IgD-negative memory B cell (primary cell): ENCODE measurements around the gene AKT3. TPM values are rescaled to one million over a fixed set of nuclear protein-coding genes. Genes with fewer than 3 reads are reported as not detected.
"Not testable (repeated sequence)": the region's sequence is repeated elsewhere in the genome, so short reads cannot be mapped to it uniquely, and the experiment has no call there.

Source experiments
- H3K27ac Mint-ChIP-seq, 3 donors: one replicate each; pipeline ENCODE4 v1.8.0; 2020 to 2022; ENCODE audit warnings: mild to moderate bottlenecking in 3 of 3, mixed read lengths in 3 of 3, moderate library complexity in 1 of 3
- H3K27me3 Mint-ChIP-seq: one replicate; pipeline ENCODE4 v1.8.0; 2021; ENCODE audit warnings: mixed read lengths
- H3K36me3 Mint-ChIP-seq: one replicate; pipeline ENCODE4 v1.8.0; 2020; ENCODE audit warnings: mild to moderate bottlenecking, mixed read lengths
- H3K4me1 Mint-ChIP-seq, 3 donors: one replicate each; pipeline ENCODE4 v1.8.0; 2020 to 2022; ENCODE audit warnings: mixed read lengths in 3 of 3, mild to moderate bottlenecking in 1 of 3
- H3K4me3 Mint-ChIP-seq, 4 donors: one replicate each; pipeline ENCODE4 v1.8.0; 2020 to 2022; ENCODE audit warnings: mild to moderate bottlenecking in 4 of 4, mixed read lengths in 4 of 4, moderate library complexity in 3 of 4
- H3K9me3 Mint-ChIP-seq, 3 donors: one replicate each; pipeline ENCODE4 v1.8.0; 2020 to 2021; ENCODE audit warnings: mixed read lengths in 3 of 3, mild to moderate bottlenecking in 1 of 3
- polyA plus RNA-seq: library from polyadenylated mRNA; unstranded; fragments of 300-500 nt; fragmentation: Illumina TruSeq; gene quantifications from one replicate; pipeline ENCODE4 v1.2.3, GENCODE V29; 2021

Gene AKT3
- polyA plus RNA-seq, 1 donor from 2014 or later: 1.0 TPM

GRCh38 chr1:243849421-243850201 lies 432 bp downstream of the AKT3 start:
- Mint-ChIP-seq H3K27ac (peak overlapping the region; percentile 92 to 99 (median 98)), H3K27me3 (no peaks in the 10 kb centered on the region), H3K4me3 (peak overlapping the region; percentile 85 to 98 (median 97)), H3K9me3 (peaks cover 0 to 1% (median 0%) of the 10 kb centered on the region in 3 donors), H3K36me3 (peaks cover 1% of the 10 kb centered on the region), H3K4me1 (peaks cover 17 to 32% (median 32%) of the 10 kb centered on the region in 3 donors)

- Mint-ChIP-seq H3K9me3 (peaks cover 0 to 1% (median 0%) of the 10 kb centered on the region in 3 donors), H3K4me3 (peak overlapping the region; percentile 85 to 98 (median 97)), H3K4me1 (peaks cover 19 to 33% (median 32%) of the 10 kb centered on the region in 3 donors), H3K36me3 (peaks cover 3% of the 10 kb centered on the region), H3K27me3 (no peaks in the 10 kb centered on the region), H3K27ac (peak overlapping the region; percentile 92 to 99 (median 98))
These were observed 1.1 kb downstream of the AKT3 start for GRCh38 chr1:243848858-243849420.

GRCh38 chr1:243848165-243848857 lies 1.7 kb downstream of the AKT3 start:
- Mint-ChIP-seq H3K9me3 (peaks cover 0 to 2% (median 1%) of the 10 kb centered on the region in 3 donors), H3K36me3 (peaks cover 3% of the 10 kb centered on the region), H3K4me1 (peaks cover 19 to 34% (median 33%) of the 10 kb centered on the region in 3 donors), H3K4me3 (peak overlapping the region; percentile 85 to 98 (median 97)), H3K27me3 (no peaks in the 10 kb centered on the region), H3K27ac (peak overlapping the region; percentile 92 to 99 (median 98))

- Mint-ChIP-seq H3K27ac (peak overlapping the region in 1 of 3 donors; percentile 84), H3K36me3 (peaks cover 3% of the 10 kb centered on the region), H3K4me1 (peaks cover 21 to 44% (median 41%) of the 10 kb centered on the region in 3 donors), H3K27me3 (no peaks in the 10 kb centered on the region), H3K4me3 (peak overlapping the region in 1 of 4 donors; percentile 55), H3K9me3 (peaks cover 0 to 4% (median 1%) of the 10 kb centered on the region in 3 donors)
These were observed 3.3 kb downstream of the AKT3 start for GRCh38 chr1:243846761-243847160.

- Mint-ChIP-seq H3K9me3 (peaks cover 0 to 4% (median 1%) of the 10 kb centered on the region in 3 donors), H3K27ac (peak overlapping the region in 1 of 3 donors; percentile 76), H3K36me3 (peaks cover 3% of the 10 kb centered on the region), H3K4me3 (no peak overlapping the region), H3K27me3 (no peaks in the 10 kb centered on the region), H3K4me1 (peaks cover 15 to 40% (median 35%) of the 10 kb centered on the region in 3 donors)
These were observed 4.2 kb downstream of the AKT3 start for GRCh38 chr1:243845888-243846287.

- Mint-ChIP-seq H3K4me1 (peaks cover 15 to 40% (median 35%) of the 10 kb centered on the region in 3 donors), H3K4me3 (no peak overlapping the region), H3K27ac (peak overlapping the region in 1 of 3 donors; percentile 35), H3K9me3 (peaks cover 0 to 4% (median 1%) of the 10 kb centered on the region in 3 donors), H3K27me3 (no peaks in the 10 kb centered on the region), H3K36me3 (peaks cover 3% of the 10 kb centered on the region)
These were observed 5.9 kb downstream of the AKT3 start for GRCh38 chr1:243844186-243844585.

GRCh38 chr1:243842978-243843511 lies 7.0 kb downstream of the AKT3 start:
- Mint-ChIP-seq H3K27me3 (no peaks in the 10 kb centered on the region), H3K4me1 (peaks cover 15 to 32% (median 30%) of the 10 kb centered on the region in 3 donors), H3K4me3 (no peak overlapping the region), H3K27ac (peak overlapping the region in 1 of 3 donors; percentile 72), H3K9me3 (peaks cover 0 to 4% (median 0%) of the 10 kb centered on the region in 3 donors), H3K36me3 (peaks cover 3% of the 10 kb centered on the region)

- peaks cover 12 to 34% (median 31%) of the 10 kb centered on the region in 3 donors for H3K4me1 Mint-ChIP-seq
- H3K36me3 Mint-ChIP-seq: peaks cover 3% of the 10 kb centered on the region
- H3K9me3 Mint-ChIP-seq: peaks cover 0 to 4% (median 2%) of the 10 kb centered on the region in 3 donors
- no peak overlapping the region for H3K27ac Mint-ChIP-seq
- H3K27me3 Mint-ChIP-seq: no peaks in the 10 kb centered on the region
- H3K4me3 Mint-ChIP-seq: no peak overlapping the region
These were observed 7.9 kb downstream of the AKT3 start for GRCh38 chr1:243842161-243842560.

GRCh38 chr1:243841507-243841906 lies 8.5 kb downstream of the AKT3 start:
- peaks cover 3% of the 10 kb centered on the region for H3K36me3 Mint-ChIP-seq
- H3K4me3 Mint-ChIP-seq: no peak overlapping the region

GRCh38 chr1:243837907-243838535 lies 12.0 kb downstream of the AKT3 start:
- peak overlapping the region in 1 of 3 donors; percentile 55 for H3K27ac Mint-ChIP-seq
- peaks cover 10 to 21% (median 18%) of the 10 kb centered on the region in 3 donors for H3K4me1 Mint-ChIP-seq
- peaks cover 12% of the 10 kb centered on the region for H3K36me3 Mint-ChIP-seq
- peaks cover 4 to 5% (median 5%) of the 10 kb centered on the region in 3 donors for H3K9me3 Mint-ChIP-seq
- H3K4me3 Mint-ChIP-seq: peak overlapping the region in 2 of 4 donors; percentile 15 to 54
- H3K27me3 Mint-ChIP-seq: no peaks in the 10 kb centered on the region

More at GRCh38 chr1:243841507-243841906, 8.5 kb downstream of the AKT3 start:
- Mint-ChIP-seq H3K27me3 (no peaks in the 10 kb centered on the region), H3K27ac (no peak overlapping the region), H3K9me3 (peaks cover 0 to 4% (median 2%) of the 10 kb centered on the region in 3 donors), H3K4me1 (peaks cover 12 to 31% (median 29%) of the 10 kb centered on the region in 3 donors)

- no peak overlapping the region for H3K27ac Mint-ChIP-seq
- peaks cover 8 to 25% (median 14%) of the 10 kb centered on the region in 3 donors for H3K4me1 Mint-ChIP-seq
- H3K9me3 Mint-ChIP-seq: peaks cover 4 to 5% (median 5%) of the 10 kb centered on the region in 3 donors
These were observed 15.9 kb downstream of the AKT3 start for GRCh38 chr1:243834130-243834529.

GRCh38 chr1:243831463-243831862 lies 18.6 kb downstream of the AKT3 start:
- no peaks in the 10 kb centered on the region for H3K27me3 Mint-ChIP-seq
- no peak overlapping the region for H3K27ac Mint-ChIP-seq
- no peak overlapping the region for H3K4me3 Mint-ChIP-seq
- peaks cover 16% of the 10 kb centered on the region for H3K36me3 Mint-ChIP-seq
- H3K9me3 Mint-ChIP-seq: peaks cover 3 to 5% (median 4%) of the 10 kb centered on the region in 3 donors
- H3K4me1 Mint-ChIP-seq: peaks cover 9 to 17% (median 15%) of the 10 kb centered on the region in 3 donors

More at GRCh38 chr1:243834130-243834529, 15.9 kb downstream of the AKT3 start:
- no peaks in the 10 kb centered on the region for H3K27me3 Mint-ChIP-seq
- no peak overlapping the region for H3K4me3 Mint-ChIP-seq
- peaks cover 12% of the 10 kb centered on the region for H3K36me3 Mint-ChIP-seq

- Mint-ChIP-seq H3K4me1 (peaks cover 9 to 28% (median 15%) of the 10 kb centered on the region in 3 donors), H3K4me3 (peak overlapping the region in 1 of 4 donors; percentile 76), H3K9me3 (peaks cover 0 to under 1% (median under 1%) of the 10 kb centered on the region in 3 donors), H3K27ac (no peak overlapping the region), H3K36me3 (peaks cover 8% of the 10 kb centered on the region), H3K27me3 (no peaks in the 10 kb centered on the region)
These were observed 22.8 kb downstream of the AKT3 start for GRCh38 chr1:243827206-243827605.

- Mint-ChIP-seq H3K36me3 (peaks cover 20% of the 10 kb centered on the region), H3K4me1 (peaks cover 12 to 24% (median 14%) of the 10 kb centered on the region in 3 donors), H3K9me3 (peaks cover 6 to 19% (median 10%) of the 10 kb centered on the region in 3 donors)
- H3K4me3 Mint-ChIP-seq, H3K27me3 Mint-ChIP-seq, H3K27ac Mint-ChIP-seq: not testable (repeated sequence)
These were observed 25.1 kb downstream of the AKT3 start for GRCh38 chr1:243824907-243825306.
